B cell (primary cell): ENCODE results near the gene GTF2H4. TPM values are rescaled to one million over a fixed set of nuclear protein-coding genes. Genes with fewer than 3 reads are reported as not detected.
"Not testable (repeated sequence)": the region's sequence is repeated elsewhere in the genome, so short reads cannot be mapped to it uniquely, and the experiment has no call there.

Experiments used
- ATAC-seq: fragments of 200-7000 bp; cut with Tn5 transposase; one replicate; pipeline ENCODE4 v1.10.0; 2021; ENCODE audit warnings: low read depth, mild to moderate bottlenecking, moderate number of reproducible peaks, moderate library complexity
- CTCF ChIA-PET: fragments of 350-600 bp; sonication (Branson Sonifier 250); formaldehyde crosslinking; loops from one replicate; lab custom pipeline; 2021; ENCODE audit warnings: antibody characterized with exemption, inconsistent platforms; lab: Charles Lee
- POLR2A ChIA-PET: fragments of 350-600 bp; sonication (Branson Sonifier 250); formaldehyde crosslinking; loops from one replicate; lab custom pipeline; 2021; ENCODE audit warnings: antibody characterized with exemption; lab: Charles Lee
- DNase-seq: peaks from one replicate; pipeline ENCODE4 v3.0.0; 2013
- H2AFZ ChIP-seq: 2 replicates; pipeline ENCODE4 v1.6.1; 2012; ENCODE audit warnings: mild to moderate bottlenecking, low read depth, low read length; ENCODE audit not compliant: insufficient read depth, poor library complexity, severe bottlenecking
- H3K27ac ChIP-seq, 2 donors: 1 replicate in 1 of 2; 2 replicates in 1 of 2; pipeline ENCODE4 v1.5.1; 2012 to 2013; ENCODE audit warnings: low read length in 2 of 2, mild to moderate bottlenecking in 2 of 2, moderate library complexity in 1 of 2
- H3K27me3 ChIP-seq, 4 experiments: fragments of 200-600 bp in 1 of 4; sonication (generic) in 1 of 4; replicated peaks in 1 of 4; 1 replicate in 2 of 4; 2 replicates in 2 of 4; pipeline versions ENCODE4 v1.6.1 to v1.7.0; 2013 to 2016; ENCODE audit warnings: low read length in 3 of 4, mild to moderate bottlenecking in 2 of 4, mixed read lengths in 1 of 4, moderate library complexity in 1 of 4; ENCODE audit not compliant: insufficient read depth in 4 of 4, control insufficient read depth in 3 of 4; ENCODE audit errors: control extremely low read depth in 1 of 4
- H3K36me3 ChIP-seq, 2 experiments: replicated peaks in 1 of 2; 1 replicate in 1 of 2; 2 replicates in 1 of 2; pipeline versions ENCODE4 v1.6.1 to v1.7.1; 2013; ENCODE audit warnings: low read length in 1 of 2; ENCODE audit not compliant: insufficient read depth in 2 of 2, control insufficient read depth in 1 of 2; ENCODE audit errors: control extremely low read depth in 1 of 2, extremely low read depth in 1 of 2
- H3K4me1 ChIP-seq, 2 donors: fragments of 200-600 bp in 1 of 2; sonication (generic) in 1 of 2; 1 replicate in 1 of 2; 2 replicates in 1 of 2; pipeline versions ENCODE4 v1.5.1 to v1.6.1; 2013 to 2017; ENCODE audit warnings: low read length in 2 of 2; ENCODE audit not compliant: control insufficient read depth in 2 of 2, insufficient read depth in 2 of 2
- H3K4me2 ChIP-seq: replicated peaks from 2 replicates; pipeline ENCODE3; 2012; ENCODE audit warnings: mild to moderate bottlenecking, low read depth, low read length; ENCODE audit not compliant: poor library complexity, severe bottlenecking
- H3K4me3 ChIP-seq, 5 experiments: fragments of 200-600 bp in 1 of 5; sonication (generic) in 1 of 5; 1 replicate in 3 of 5; 2 replicates in 2 of 5; pipeline versions ENCODE4 v1.5.1 to v1.7.0; 2011 to 2016; ENCODE audit warnings: low read length in 4 of 5, mild to moderate bottlenecking in 4 of 5, low read depth in 2 of 5, control low read depth in 1 of 5, moderate library complexity in 1 of 5; ENCODE audit not compliant: insufficient read depth in 1 of 5; ENCODE audit errors: control extremely low read depth in 1 of 5, extremely low read depth in 1 of 5
- H3K79me2 ChIP-seq: fragments of 200-600 bp; sonication (generic); one replicate; pipeline ENCODE4 v1.6.0; 2016; ENCODE audit warnings: low read length; ENCODE audit not compliant: control insufficient read depth, insufficient read depth
- H3K9ac ChIP-seq: fragments of 200-600 bp; sonication (generic); 2 replicates; pipeline ENCODE4 v1.6.1; 2017; ENCODE audit warnings: mild to moderate bottlenecking, low read length, moderate library complexity
- H3K9me3 ChIP-seq, 3 donors: one replicate each; pipeline versions ENCODE4 v1.6.1 to v1.7.1; 2013; ENCODE audit warnings: low read length in 2 of 3; ENCODE audit not compliant: control insufficient read depth in 2 of 3, insufficient read depth in 1 of 3; ENCODE audit errors: control extremely low read depth in 1 of 3
- H4K20me1 ChIP-seq: 2 replicates; pipeline ENCODE4 v1.6.0; 2012; ENCODE audit warnings: mild to moderate bottlenecking, low read length; ENCODE audit not compliant: insufficient read depth, control insufficient read depth, poor library complexity, severe bottlenecking
- H3K27ac Mint-ChIP-seq: one replicate; pipeline ENCODE4 v1.8.0; 2021; ENCODE audit warnings: mixed read lengths
- H3K27me3 Mint-ChIP-seq: one replicate; pipeline ENCODE4 v1.8.0; 2021; ENCODE audit warnings: mixed read lengths
- H3K4me1 Mint-ChIP-seq: one replicate; pipeline ENCODE4 v1.8.0; 2021; ENCODE audit warnings: mixed read lengths
- H3K4me3 Mint-ChIP-seq: one replicate; pipeline ENCODE4 v1.8.0; 2021; ENCODE audit warnings: mixed read lengths
- H3K9me3 Mint-ChIP-seq: one replicate; pipeline ENCODE4 v1.8.0; 2022; ENCODE audit warnings: mixed read lengths; ENCODE audit not compliant: insufficient read depth
- EZH2 ChIP-seq: IDR thresholded peaks from 2 replicates; pipeline ENCODE4 v1.6.1; 2012; ENCODE audit warnings: borderline replicate concordance, low read depth, mild to moderate bottlenecking, moderate library complexity, low read length; ENCODE audit not compliant: insufficient read depth, poor library complexity, severe bottlenecking
- WGBS: methylation state at CpG from one replicate; pipeline ENCODE4 v1.1.5; 2013; ENCODE audit warnings: missing lambda C conversion rate; ENCODE audit not compliant: insufficient coverage; 5-methylcytosine and 5-hydroxymethylcytosine counted together
- intact Hi-C: fragments of 100-400 bp; cut with micrococcal nuclease; formaldehyde crosslinking; loops from one replicate; pipeline ENCODE4 v1.10.0; 2022
- polyA plus RNA-seq: library from polyadenylated mRNA; depleted of rRNA; stranded (reverse); fragments of >200 nt; gene quantifications from 2 replicates; pipeline ENCODE4 v1.2.3, GENCODE V29; 2012
- total RNA-seq, 2 donors: library from RNA; stranded (reverse); fragments of 120-200 nt in 1 of 2; gene quantifications; 1 replicate in 1 of 2; 2 replicates in 1 of 2; pipeline versions ENCODE4 v1.2.3 to v1.2.4, GENCODE V29; 2013 to 2022
- TF ChIP-seq, protein P1 (sequence below): fragments of 200-600 bp; IDR thresholded peaks from one replicate; pipeline ENCODE4 v1.8.0; 2022; ENCODE audit warnings: antibody characterized with exemption, mild to moderate bottlenecking

The GTF2H4 gene
- total and polyA plus RNA-seq, 2 donors (not counting 1 experiment from before 2014, with no cell fraction given), result 30.2 to 38.4 TPM

DNA sequence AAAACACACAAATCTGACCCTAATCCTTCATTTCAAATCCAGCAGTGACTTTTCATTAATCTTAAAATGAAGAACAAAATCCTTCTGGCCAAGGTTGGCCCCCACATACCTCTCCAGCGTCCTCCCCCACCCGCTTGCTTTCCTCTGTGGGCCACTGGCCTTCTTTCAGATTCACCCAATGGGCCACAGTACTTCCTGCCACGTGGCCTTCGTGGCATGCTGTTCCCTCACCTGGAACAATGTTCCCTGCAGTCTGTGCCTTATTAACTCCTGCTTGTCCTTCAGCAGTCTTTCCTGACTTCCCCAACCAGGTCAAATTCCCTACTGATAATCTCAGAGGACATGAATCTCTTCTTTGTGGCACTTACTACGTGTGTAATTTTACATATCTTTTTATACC is 5.3 kb upstream of the GTF2H4 start:
- CTCF ChIA-PET, result no interaction called here
- WGBS, result 4% methylated on average over 4 of the region's 5 CpGs

DNA sequence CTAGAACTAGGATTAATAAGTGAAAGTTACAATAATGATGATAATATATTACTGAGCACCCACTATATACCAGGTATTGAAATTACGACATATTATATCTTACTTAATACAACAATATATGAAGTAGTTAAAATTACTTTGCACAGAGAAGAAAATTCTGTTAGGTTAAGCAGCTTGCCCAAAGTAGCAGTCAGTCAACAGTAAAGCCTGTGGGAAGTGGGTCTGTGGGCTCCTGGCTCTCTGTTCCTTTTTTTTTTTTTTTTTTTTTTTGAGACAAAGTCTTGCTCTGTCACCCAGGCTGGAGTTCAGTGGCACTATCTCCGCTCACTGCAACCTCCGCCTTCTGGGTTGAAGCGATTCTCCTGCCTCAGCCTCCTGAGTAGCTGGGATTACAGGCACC is 4.8 kb upstream of the GTF2H4 start:
- H3K27me3 ChIP-seq, result no peaks in the 10 kb centered on the region
- peak overlapping the region in 1 of 5 experiments; percentile 6 for H3K4me3 ChIP-seq
- no peaks in the 10 kb centered on the region for H3K9me3 ChIP-seq
- Mint-ChIP-seq H3K4me1 (peaks cover 23% of the 10 kb centered on the region), H3K4me3 (no peak overlapping the region), H3K27ac (no peak overlapping the region), H3K27me3 (no peaks in the 10 kb centered on the region), H3K9me3 (no peaks in the 10 kb centered on the region)
- peak overlapping the region in 1 of 2 donors; percentile 10 for H3K27ac ChIP-seq
- DNase-seq (peak; percentile 54), ATAC-seq (no peak)
- peaks cover 2% of the 10 kb centered on the region for H3K79me2 ChIP-seq
- H3K9ac ChIP-seq, result no peak overlapping the region
- WGBS, result 38% methylated on average over 3 of the region's 4 CpGs
- H3K4me2 ChIP-seq, result peak overlapping the region; percentile 39
- TF ChIP-seq, protein P1, sequence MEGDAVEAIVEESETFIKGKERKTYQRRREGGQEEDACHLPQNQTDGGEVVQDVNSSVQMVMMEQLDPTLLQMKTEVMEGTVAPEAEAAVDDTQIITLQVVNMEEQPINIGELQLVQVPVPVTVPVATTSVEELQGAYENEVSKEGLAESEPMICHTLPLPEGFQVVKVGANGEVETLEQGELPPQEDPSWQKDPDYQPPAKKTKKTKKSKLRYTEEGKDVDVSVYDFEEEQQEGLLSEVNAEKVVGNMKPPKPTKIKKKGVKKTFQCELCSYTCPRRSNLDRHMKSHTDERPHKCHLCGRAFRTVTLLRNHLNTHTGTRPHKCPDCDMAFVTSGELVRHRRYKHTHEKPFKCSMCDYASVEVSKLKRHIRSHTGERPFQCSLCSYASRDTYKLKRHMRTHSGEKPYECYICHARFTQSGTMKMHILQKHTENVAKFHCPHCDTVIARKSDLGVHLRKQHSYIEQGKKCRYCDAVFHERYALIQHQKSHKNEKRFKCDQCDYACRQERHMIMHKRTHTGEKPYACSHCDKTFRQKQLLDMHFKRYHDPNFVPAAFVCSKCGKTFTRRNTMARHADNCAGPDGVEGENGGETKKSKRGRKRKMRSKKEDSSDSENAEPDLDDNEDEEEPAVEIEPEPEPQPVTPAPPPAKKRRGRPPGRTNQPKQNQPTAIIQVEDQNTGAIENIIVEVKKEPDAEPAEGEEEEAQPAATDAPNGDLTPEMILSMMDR, result no peak
- no peak for TF ChIP-seq EZH2
- peak overlapping the region; percentile 5 for H2AFZ ChIP-seq
- CTCF ChIA-PET, result no interaction called here
- H4K20me1 ChIP-seq, result no peaks in the 10 kb centered on the region
- POLR2A ChIA-PET, result interaction anchor here (0.7 kb wide), 1 partner anchor 561 kb away, joined by 12 read pairs; no protein-coding TSS in a partner anchor
- intact Hi-C loops, result no loop called here
- H3K36me3 ChIP-seq, result peaks cover 0 to 14% of the 10 kb centered on the region in 2 experiments
- peaks cover 17 to 28% of the 10 kb centered on the region in 2 donors for H3K4me1 ChIP-seq

More for the DNA sequence above, 5.3 kb upstream of the GTF2H4 start:
- Mint-ChIP-seq H3K9me3 (no peaks in the 10 kb centered on the region), H3K27me3 (no peaks in the 10 kb centered on the region), H3K27ac (peak overlapping the region; percentile 8), H3K4me3 (peak overlapping the region; percentile 10), H3K4me1 (peaks cover 18% of the 10 kb centered on the region)
- H4K20me1 ChIP-seq, result no peaks in the 10 kb centered on the region
- H3K27me3 ChIP-seq, result no peaks in the 10 kb centered on the region
- ATAC-seq (no peak), DNase-seq (no peak)
- H3K9ac ChIP-seq, result no peak overlapping the region
- TF ChIP-seq, protein P1, result no peak
- TF ChIP-seq EZH2, result no peak
- peak overlapping the region in 1 of 2 donors; percentile 10 for H3K27ac ChIP-seq
- peaks cover 0 to 19% of the 10 kb centered on the region in 2 experiments for H3K36me3 ChIP-seq
- intact Hi-C loops, result no loop called here
- H2AFZ ChIP-seq, result peak overlapping the region; percentile 5
- peaks cover 17 to 27% of the 10 kb centered on the region in 2 donors for H3K4me1 ChIP-seq
- peak overlapping the region in 1 of 5 experiments; percentile 6 for H3K4me3 ChIP-seq
- no peaks in the 10 kb centered on the region for H3K79me2 ChIP-seq
- H3K9me3 ChIP-seq, result no peaks in the 10 kb centered on the region
- POLR2A ChIA-PET, result no interaction called here
- H3K4me2 ChIP-seq, result peak overlapping the region; percentile 39

DNA sequence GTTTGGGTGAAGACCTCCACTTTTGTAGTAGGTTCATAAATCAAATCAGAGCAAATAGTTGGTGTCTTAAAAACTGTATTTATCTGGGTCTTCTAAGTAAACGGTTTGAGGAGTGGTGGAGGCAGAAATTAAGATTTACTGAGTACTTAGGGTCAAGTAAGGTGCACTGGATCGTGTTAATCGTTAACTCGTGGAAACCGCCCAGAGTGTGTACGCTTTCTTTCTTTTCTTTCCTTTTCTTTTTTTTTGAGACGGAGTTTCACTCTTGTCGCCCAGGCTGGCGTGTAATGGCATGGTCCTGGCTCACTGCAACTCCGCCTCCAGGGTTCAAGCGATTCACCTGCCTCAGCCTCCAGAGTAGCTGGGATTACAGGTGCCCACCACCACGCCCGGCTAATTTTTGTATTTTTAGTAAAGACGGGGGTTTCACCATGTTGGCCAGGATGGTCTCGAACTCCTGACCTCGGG is 683 bp upstream of the GTF2H4 start:
- not testable (repeated sequence) for H3K27ac Mint-ChIP-seq, H3K27me3 Mint-ChIP-seq, ATAC-seq, H3K9me3 ChIP-seq, H3K27me3 ChIP-seq, DNase-seq, H3K79me2 ChIP-seq, H4K20me1 ChIP-seq, H3K9me3 Mint-ChIP-seq, H3K27ac ChIP-seq
- WGBS, result 62% methylated on average over 16 of the region's 16 CpGs
- CTCF ChIA-PET, result interaction anchor here (0.7 to 1.5 kb wide), 7 partner anchors 24 to 180 kb away, joined by 3 to 4 read pairs (median 3); no protein-coding TSS in a partner anchor
- H3K4me2 ChIP-seq, result peak overlapping the region; percentile 93
- POLR2A ChIA-PET, result interaction anchor here (0.6 to 1.0 kb wide), 3 partner anchors 24 to 443 kb away, joined by 3 to 9 read pairs (median 7); no protein-coding TSS in a partner anchor
- Mint-ChIP-seq H3K4me3 (peak overlapping the region; percentile 100), H3K4me1 (peaks cover 27% of the 10 kb centered on the region)
- peak overlapping the region; percentile 86 for H3K9ac ChIP-seq
- intact Hi-C loops, result loop anchor here (5.0 kb wide), 1 partner anchor 290 kb away; the partner anchor contains the start of genes MRPS18B and PPP1R10
- peak overlapping the region; percentile 90 for H2AFZ ChIP-seq
- peaks cover 21 to 34% of the 10 kb centered on the region in 2 donors for H3K4me1 ChIP-seq
- H3K36me3 ChIP-seq, result peaks cover 0 to 17% of the 10 kb centered on the region in 2 experiments
- H3K4me3 ChIP-seq, result peak overlapping the region; percentile 71 to 99 (median 89)
